VCaP (cell line): Measurements from ENCODE around the gene TPT1.
A peak's percentile ranks its signal among the peaks of the same experiment; 100 is the strongest.

Experiments
- H3K27ac ChIP-seq: fragments of 450-650 bp; 2 replicates; pipeline ENCODE4 v1.5.1; 2017
- CTCF ChIP-seq: fragments of 450-650 bp; conservative IDR thresholded peaks from 2 replicates; pipeline ENCODE4 v1.5.1; 2017; ENCODE audit warnings: mild to moderate bottlenecking, moderate library complexity

Gene TPT1

DNA sequence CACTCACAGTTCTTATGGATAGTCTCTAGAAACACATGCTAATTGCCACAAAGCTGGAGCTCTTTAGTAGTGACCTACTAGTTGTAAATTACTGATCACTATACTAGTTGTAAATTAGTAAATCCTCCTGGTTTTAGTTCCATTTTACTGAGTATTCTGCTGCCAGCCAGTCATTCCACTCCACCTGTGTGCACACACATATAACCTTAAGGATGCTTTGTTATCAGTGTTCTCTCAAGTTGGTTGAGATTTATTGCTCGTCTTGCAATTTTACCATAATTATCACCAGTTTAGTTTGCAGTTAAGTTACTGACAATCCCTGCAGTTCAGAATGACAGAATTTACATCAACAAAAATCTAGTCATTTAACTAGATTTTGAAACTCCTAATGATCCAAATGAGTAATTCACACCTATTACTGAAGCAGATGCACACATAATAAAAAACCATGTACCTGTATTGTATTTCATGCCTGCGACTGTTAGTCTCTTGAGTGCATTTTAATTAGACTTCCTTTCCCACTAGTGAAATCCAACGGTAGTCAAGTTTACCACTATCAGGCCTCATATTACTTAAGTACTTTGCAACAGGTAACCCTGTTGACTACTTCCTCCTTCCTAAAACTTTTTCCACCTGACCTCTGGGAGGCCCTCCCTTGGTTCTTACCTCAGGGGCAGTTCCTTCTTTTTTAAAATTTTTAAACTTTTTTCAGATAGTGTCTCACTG, 7.6 kb downstream of the TPT1 start:
- TF ChIP-seq CTCF = no peak
- no peak overlapping the region for H3K27ac ChIP-seq

DNA sequence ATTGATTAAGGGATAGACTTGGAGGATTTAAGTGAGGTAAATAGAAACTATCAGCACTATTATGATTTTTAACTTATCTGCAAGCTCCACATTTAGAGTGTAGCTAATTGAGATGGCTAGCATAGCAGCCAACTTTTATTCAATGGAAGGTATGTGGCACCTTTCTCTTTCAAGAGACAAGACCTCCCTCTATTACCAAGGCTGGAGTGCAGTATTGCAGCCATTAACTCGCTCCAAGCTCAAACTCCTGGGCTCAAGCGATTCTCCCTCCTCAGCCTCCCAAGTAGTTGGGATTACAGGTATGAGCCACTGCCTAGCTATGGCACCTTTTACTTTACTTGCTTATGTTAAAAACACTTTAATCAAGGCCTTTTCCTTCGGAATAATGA, 8.2 kb downstream of the TPT1 start:
- no peak for TF ChIP-seq CTCF
- H3K27ac ChIP-seq = no peak overlapping the region

GRCh38 chr13:45332036-45332830, 8.8 kb downstream of the TPT1 start:
- H3K27ac ChIP-seq = no peak overlapping the region
- TF ChIP-seq CTCF = no peak

DNA sequence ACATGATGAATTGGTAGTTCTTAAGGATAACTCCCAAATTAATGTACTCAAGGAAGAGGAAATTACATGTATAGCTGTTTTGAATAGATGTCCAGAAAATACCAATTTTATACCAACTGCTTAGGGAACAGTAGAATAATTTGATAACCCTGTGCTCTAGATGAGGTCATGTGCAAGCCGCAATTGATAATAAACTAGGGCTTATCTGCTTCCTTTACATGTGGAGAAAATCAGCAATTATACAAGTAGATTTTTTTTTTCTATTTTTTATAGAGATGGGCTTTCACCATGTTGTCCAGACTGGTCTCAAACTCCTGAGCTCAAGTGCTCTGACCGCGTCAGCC, 9.3 kb downstream of the TPT1 start:
- no peak overlapping the region for H3K27ac ChIP-seq
- TF ChIP-seq CTCF = no peak

GRCh38 chr13:45331123-45331619, 9.8 kb downstream of the TPT1 start:
- no peak for TF ChIP-seq CTCF
- H3K27ac ChIP-seq = 0 out of 2 replicates have a peak overlapping the region, but pooled peaks have one; percentile 79

DNA sequence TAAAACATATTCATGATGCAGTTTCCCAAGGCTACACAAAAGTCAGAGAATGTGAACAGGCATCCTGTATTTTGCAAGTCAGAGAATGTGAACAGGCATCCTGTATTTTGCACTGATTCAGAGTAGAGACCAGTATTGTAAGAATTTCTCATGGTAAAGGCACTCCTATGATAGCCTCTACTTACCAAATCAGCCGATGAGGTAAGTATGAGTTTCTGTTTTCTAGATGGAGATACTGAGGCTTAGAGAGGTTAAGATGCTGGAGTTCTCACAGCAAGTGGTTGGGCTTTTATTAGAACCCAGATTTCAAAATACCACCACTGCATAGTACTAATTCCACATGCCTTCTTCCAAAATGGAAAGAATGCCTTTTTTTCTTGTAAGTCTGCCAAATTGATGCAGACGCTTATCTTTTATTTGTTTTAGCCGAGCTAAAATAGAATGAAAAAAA, 12.3 kb downstream of the TPT1 start:
- no peak for TF ChIP-seq CTCF
- H3K27ac ChIP-seq = peak overlapping the region; percentile 79

- no peak overlapping the region for H3K27ac ChIP-seq
- no peak for TF ChIP-seq CTCF
Measured at GRCh38 chr13:45327253-45327955, 13.6 kb downstream of the TPT1 start.
